Lung (tissue), 12 donors: ENCODE results near the gene ANGPTL5. TPM values are rescaled to one million over a fixed set of nuclear protein-coding genes. Genes with fewer than 3 reads are reported as not detected.

Source experiments
- ATAC-seq: fragments of 200-7000 bp; cut with Tn5 transposase; one replicate; pipeline ENCODE4 v1.9.1; 2020; ENCODE audit warnings: moderate number of reproducible peaks; ENCODE audit not compliant: insufficient read depth, low FRiP score
- DNase-seq, 3 donors: peaks; one replicate each; pipeline ENCODE4 v3.0.0-alpha.2; 2013 to 2017
- H3K27ac ChIP-seq, 2 donors: one replicate each; pipeline ENCODE4 v1.5.1; 2013; ENCODE audit warnings: mild to moderate bottlenecking in 2 of 2, moderate library complexity in 2 of 2, control low read depth in 1 of 2, inconsistent platforms in 1 of 2, low read depth in 1 of 2, low read length in 1 of 2
- H3K27me3 ChIP-seq, 3 donors: one replicate each; pipeline ENCODE4 v1.5.1; 2013; ENCODE audit warnings: low read length in 2 of 3; ENCODE audit not compliant: control insufficient read depth in 3 of 3, insufficient read depth in 3 of 3
- H3K36me3 ChIP-seq, 4 donors: one replicate each; pipeline ENCODE4 v1.5.1; 2013; ENCODE audit warnings: low read length in 4 of 4, mild to moderate bottlenecking in 1 of 4, moderate library complexity in 1 of 4; ENCODE audit not compliant: control insufficient read depth in 4 of 4, insufficient read depth in 4 of 4
- H3K4me1 ChIP-seq, 5 donors: one replicate each; pipeline ENCODE4 v1.5.1; 2013; ENCODE audit warnings: low read length in 5 of 5, mild to moderate bottlenecking in 2 of 5, moderate library complexity in 1 of 5; ENCODE audit not compliant: control insufficient read depth in 5 of 5, insufficient read depth in 5 of 5
- H3K4me3 ChIP-seq: one replicate; pipeline ENCODE4 v1.5.1; 2013; ENCODE audit warnings: mild to moderate bottlenecking, control low read depth, moderate library complexity
- H3K9ac ChIP-seq, 2 donors: one replicate each; pipeline ENCODE4 v1.5.1; 2013; ENCODE audit warnings: low read length in 2 of 2, control low read depth in 1 of 2; ENCODE audit not compliant: insufficient read depth in 1 of 2
- H3K9me3 ChIP-seq, 4 donors: one replicate each; pipeline ENCODE4 v1.5.1; 2013; ENCODE audit warnings: low read length in 3 of 4, mild to moderate bottlenecking in 1 of 4, moderate library complexity in 1 of 4; ENCODE audit not compliant: control insufficient read depth in 4 of 4, insufficient read depth in 3 of 4
- WGBS, 2 donors: extraction: QIAGEN DNeasy Blood & Tissue Kit; methylation state at CpG; one replicate each; pipeline ENCODE4 v1.1.7; 2013; 5-methylcytosine and 5-hydroxymethylcytosine counted together
- polyA plus RNA-seq, 2 donors: library from polyadenylated mRNA; stranded (reverse); fragments of 200-250 nt; gene quantifications; one replicate each; pipeline ENCODE4 v1.2.1, GENCODE V29; 2013
- total RNA-seq, 2 donors: library from RNA; depleted of rRNA in 1 of 2; stranded (reverse); fragments of >200 nt in 1 of 2; gene quantifications; one replicate each; pipeline ENCODE4 v1.2.1, GENCODE V29; 2014 to 2021
- TF ChIP-seq, protein P1 (sequence below): IDR thresholded peaks from 2 replicates; pipeline ENCODE4 v1.5.1; 2012; ENCODE audit warnings: mild to moderate bottlenecking; ENCODE audit errors: control extremely low read depth, extremely low read depth
- donor health status: control.
- donor health status: control.
- donor health status: Bipolar disorder and iron deficiency.
- donor health status: healthy.
- donor health status: DM: yes; HTN: yes; CAD: no.

Gene ANGPTL5
- total and polyA plus RNA-seq, 4 donors = 0.08 to 0.40 (median 0.11) TPM; not detected in 1

DNA sequence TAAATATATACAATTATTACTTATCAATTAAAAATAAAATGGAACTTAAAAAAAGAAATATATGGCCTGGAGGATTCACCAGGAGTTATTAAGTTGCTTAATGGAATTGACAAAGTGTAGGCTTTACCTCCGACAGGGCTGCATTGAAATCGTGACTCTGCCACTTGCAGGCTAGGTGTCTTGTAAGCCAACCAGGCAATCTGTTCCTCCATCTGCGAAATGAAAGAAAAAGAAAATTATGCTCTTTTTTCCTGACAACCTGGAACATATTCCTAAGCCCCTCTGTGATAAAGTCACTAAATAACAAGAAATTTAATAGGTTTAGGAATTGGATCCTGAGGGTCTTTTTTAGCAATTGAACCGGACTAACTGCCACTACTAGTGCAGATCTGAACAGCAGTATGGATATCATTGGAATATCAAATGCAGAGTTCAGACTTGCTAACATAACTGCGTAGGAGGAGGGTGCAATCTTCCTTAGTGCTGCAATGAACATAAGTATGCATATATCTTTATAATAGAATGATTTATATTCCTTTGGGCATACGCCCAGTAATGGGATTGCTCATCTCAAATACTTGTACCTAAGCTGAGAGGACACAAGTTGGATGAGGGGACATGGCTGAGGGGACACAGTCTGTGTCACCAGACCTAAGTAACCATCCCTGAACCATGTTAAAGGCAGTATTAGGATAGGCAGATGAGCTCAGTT, 44.0 kb downstream of the ANGPTL5 start:
- WGBS, 2 donors = 85 to 89% methylated on average over 6 of the region's 6 CpGs
- ATAC-seq (no peak), DNase-seq (no peak)
- no peaks in the 10 kb centered on the region for H3K4me1 ChIP-seq
- H3K4me3 ChIP-seq = no peak overlapping the region
- H3K36me3 ChIP-seq = no peaks in the 10 kb centered on the region
- no peaks in the 10 kb centered on the region for H3K27me3 ChIP-seq
- no peaks in the 10 kb centered on the region for H3K9me3 ChIP-seq
- no peak overlapping the region for H3K9ac ChIP-seq
- H3K27ac ChIP-seq = no peak overlapping the region
- TF ChIP-seq, protein P1, sequence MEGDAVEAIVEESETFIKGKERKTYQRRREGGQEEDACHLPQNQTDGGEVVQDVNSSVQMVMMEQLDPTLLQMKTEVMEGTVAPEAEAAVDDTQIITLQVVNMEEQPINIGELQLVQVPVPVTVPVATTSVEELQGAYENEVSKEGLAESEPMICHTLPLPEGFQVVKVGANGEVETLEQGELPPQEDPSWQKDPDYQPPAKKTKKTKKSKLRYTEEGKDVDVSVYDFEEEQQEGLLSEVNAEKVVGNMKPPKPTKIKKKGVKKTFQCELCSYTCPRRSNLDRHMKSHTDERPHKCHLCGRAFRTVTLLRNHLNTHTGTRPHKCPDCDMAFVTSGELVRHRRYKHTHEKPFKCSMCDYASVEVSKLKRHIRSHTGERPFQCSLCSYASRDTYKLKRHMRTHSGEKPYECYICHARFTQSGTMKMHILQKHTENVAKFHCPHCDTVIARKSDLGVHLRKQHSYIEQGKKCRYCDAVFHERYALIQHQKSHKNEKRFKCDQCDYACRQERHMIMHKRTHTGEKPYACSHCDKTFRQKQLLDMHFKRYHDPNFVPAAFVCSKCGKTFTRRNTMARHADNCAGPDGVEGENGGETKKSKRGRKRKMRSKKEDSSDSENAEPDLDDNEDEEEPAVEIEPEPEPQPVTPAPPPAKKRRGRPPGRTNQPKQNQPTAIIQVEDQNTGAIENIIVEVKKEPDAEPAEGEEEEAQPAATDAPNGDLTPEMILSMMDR = no peak

DNA sequence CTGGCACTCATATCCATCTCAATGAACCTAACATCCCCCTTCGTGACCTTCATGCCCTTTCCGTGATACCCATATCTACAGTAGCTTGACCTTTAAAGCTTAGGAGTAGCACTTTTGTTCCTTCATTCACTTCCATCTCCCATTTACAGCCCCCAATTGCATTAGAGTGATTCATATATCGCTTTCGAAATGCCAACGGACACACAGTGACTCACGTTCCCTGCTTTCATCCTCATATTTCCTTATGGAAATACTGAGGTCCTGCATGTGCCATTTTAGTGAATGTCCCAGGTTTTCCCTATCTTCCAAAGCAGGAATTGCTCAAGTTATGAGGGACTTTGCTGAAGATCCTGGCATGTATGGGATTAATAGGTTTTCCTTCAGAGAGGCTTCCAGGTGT, 45.8 kb downstream of the ANGPTL5 start:
- Histone ChIP-seq H3K4me1 (no peaks in the 10 kb centered on the region), H3K36me3 (no peaks in the 10 kb centered on the region), H3K4me3 (no peak overlapping the region), H3K9ac (no peak overlapping the region), H3K27me3 (no peaks in the 10 kb centered on the region), H3K9me3 (no peaks in the 10 kb centered on the region), H3K27ac (no peak overlapping the region)
- DNase-seq = no peak
- WGBS, 2 donors = 91 to 92% methylated on average over 6 of the region's 6 CpGs
- no peak for ATAC-seq
- TF ChIP-seq, protein P1 = no peak

DNA sequence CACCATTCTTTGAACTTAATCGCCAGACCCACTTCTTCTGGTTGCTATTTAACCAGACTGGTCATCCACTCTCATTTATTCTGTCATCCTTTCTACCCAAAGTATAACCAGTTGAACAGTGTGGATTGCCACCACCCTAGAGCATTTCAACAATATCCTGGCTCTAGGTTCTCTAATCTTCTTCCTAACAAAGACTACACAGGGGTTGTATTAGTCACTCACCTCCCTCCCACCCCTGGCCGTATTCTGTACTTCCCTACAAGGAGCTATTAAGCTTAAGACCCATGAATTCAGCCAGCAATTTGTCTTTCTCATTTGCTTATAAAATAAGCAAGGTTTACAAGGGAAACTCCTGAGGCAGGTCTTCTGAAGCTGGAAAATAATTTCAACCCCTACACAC, 48.4 kb downstream of the ANGPTL5 start:
- 82 to 90% methylated on average over 2 of the region's 2 CpGs for WGBS, 2 donors
- no peaks in the 10 kb centered on the region for H3K9me3 ChIP-seq
- TF ChIP-seq, protein P1 = no peak
- no peaks in the 10 kb centered on the region for H3K27me3 ChIP-seq
- no peaks in the 10 kb centered on the region for H3K4me1 ChIP-seq
- H3K27ac ChIP-seq = no peak overlapping the region
- DNase-seq (no peak), ATAC-seq (no peak)
- no peak overlapping the region for H3K9ac ChIP-seq
- no peaks in the 10 kb centered on the region for H3K36me3 ChIP-seq
- H3K4me3 ChIP-seq = no peak overlapping the region
